Suprapubic skin (tissue), 3 donors: ENCODE data around the gene CALCOCO1.

Experiments
- EP300 ChIP-seq: sonication (generic); formaldehyde crosslinking; IDR thresholded peaks from one replicate; pipeline ENCODE4 v1.6.1; 2017; ENCODE audit warnings: antibody characterized with exemption
- POLR2A ChIP-seq, 2 donors: fragments of 450-650 bp; IDR thresholded peaks; one replicate each; pipeline ENCODE4 v1.6.1; 2017; ENCODE audit warnings: antibody characterized with exemption in 2 of 2, mild to moderate bottlenecking in 2 of 2, moderate library complexity in 2 of 2
- TF ChIP-seq, protein P1 (sequence below), 2 donors: fragments of 200-600 bp in 1 of 2; fragments of 450-650 bp in 1 of 2; sonication (generic) in 1 of 2; IDR thresholded peaks; one replicate each; pipeline ENCODE4 v1.5.1; 2016 to 2019; ENCODE audit warnings: antibody characterized with exemption in 2 of 2, mild to moderate bottlenecking in 1 of 2, moderate library complexity in 1 of 2

DNA sequence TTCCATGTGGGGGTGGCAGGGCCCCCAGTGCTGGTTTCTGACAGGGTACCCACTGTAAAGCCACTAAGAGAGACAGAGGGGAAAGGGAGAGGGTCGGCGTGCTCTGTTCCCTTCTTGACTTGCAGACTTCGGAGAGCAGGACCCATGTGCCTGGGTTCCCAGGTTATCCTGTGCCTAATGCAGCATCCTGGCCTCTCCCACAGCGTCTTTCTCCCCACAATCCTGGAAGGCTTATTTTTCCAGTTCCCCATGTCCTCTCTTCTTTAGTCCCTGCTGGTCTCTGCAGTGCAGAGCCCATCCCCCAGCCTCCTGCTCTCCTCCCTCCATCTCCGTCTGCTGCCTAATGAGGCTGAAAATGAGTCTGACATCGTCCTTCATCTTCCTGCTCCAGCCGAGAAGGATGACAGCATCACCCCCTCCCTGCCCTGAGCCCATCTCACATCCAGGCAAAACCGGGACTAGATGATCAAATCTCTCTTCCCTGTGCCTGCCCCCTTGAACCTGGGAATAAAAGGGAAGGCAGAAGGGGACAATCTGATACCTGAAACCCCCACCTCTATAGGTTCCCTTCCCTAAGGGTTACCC is 15.1 kb downstream of the CALCOCO1 start:
- TF ChIP-seq EP300 (no peak), POLR2A (IDR thresholded peaks at IDR 0.05) (no peak)
- TF ChIP-seq, protein P1, sequence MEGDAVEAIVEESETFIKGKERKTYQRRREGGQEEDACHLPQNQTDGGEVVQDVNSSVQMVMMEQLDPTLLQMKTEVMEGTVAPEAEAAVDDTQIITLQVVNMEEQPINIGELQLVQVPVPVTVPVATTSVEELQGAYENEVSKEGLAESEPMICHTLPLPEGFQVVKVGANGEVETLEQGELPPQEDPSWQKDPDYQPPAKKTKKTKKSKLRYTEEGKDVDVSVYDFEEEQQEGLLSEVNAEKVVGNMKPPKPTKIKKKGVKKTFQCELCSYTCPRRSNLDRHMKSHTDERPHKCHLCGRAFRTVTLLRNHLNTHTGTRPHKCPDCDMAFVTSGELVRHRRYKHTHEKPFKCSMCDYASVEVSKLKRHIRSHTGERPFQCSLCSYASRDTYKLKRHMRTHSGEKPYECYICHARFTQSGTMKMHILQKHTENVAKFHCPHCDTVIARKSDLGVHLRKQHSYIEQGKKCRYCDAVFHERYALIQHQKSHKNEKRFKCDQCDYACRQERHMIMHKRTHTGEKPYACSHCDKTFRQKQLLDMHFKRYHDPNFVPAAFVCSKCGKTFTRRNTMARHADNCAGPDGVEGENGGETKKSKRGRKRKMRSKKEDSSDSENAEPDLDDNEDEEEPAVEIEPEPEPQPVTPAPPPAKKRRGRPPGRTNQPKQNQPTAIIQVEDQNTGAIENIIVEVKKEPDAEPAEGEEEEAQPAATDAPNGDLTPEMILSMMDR (IDR thresholded peaks at IDR 0.05): no peak
